HuH-7.5 (cell line): ENCODE results near the gene PDRG1.
A peak's percentile ranks its signal among the peaks of the same experiment; 100 is the strongest.

Experiments
- DNase-seq: peaks from one replicate; pipeline ENCODE4 v3.0.0; 2011; ENCODE audit warnings: low spot score

The PDRG1 gene

DNA sequence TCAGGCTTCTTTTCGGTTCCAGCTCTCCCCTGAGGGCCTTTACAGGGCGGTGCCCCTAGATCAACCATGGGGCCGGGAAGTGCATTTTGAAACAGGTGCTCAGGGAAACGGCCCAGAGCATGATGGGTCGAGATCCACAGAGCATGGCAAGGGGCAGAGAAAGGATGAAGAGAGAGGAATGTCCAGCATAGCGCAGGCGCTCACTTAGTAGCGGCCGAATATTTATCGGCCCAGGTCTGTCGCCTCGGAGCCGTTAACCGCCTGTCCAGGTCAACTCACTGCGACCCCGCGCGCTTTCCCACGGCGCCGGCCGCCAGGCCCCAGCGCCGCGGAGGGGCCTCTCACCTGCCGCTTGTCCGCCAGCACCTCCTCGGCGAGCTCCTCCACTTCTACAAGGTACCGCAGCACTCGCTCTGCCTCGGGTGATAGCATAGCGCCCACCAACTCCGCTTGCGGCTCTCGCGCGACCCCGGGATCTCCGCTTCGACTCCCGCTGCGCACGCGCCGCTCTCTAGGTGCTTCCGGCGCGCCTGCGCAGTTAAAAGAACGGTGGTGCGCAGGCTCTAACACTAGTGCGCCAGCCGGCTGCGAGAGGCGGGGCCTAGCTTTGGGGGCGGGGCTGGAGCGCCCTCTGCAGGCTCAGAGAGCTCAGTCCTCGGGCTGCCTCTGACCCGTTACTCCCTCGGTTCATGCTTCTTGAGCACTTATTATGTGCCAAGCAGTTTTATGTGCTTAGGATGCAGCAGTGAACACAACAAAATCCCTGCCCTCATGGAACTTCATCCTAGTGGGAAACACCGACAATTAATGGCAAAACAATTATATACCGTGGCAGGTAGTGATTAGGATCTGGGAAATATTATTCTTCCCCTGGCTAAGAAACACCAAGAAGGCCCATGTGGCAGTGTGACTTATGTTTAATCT, at the start of gene PDRG1:
TSS of gene PDRG1 (minus strand) at position 517 of the 924 bp plus-strand sequence. CDS start at position 432, 85 bp downstream.
- peak; percentile 93 for DNase-seq

- no peak for DNase-seq
Measured at GRCh38 chr20:31998246-31998645, 46.4 kb upstream of the PDRG1 start.

DNA sequence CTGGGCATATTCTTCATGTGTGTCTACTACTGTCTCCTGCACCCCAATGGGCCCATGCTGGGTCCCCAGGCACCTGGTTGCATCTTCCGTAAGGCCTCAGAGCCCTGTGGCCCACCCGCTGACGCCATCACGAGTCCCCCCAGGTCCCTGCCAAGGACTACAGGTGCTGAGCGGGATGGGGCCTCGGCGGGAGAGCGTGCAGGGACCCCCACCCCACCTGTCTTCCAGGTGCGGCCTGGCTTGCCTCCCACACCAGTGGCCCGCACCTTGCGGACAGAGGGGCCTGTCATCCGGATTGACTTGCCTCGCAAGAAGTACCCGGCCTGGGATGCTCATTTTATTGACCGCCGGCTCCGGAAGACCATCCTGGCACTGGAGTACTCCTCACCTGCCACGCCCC, 45.1 kb upstream of the PDRG1 start:
- DNase-seq = no peak

DNA sequence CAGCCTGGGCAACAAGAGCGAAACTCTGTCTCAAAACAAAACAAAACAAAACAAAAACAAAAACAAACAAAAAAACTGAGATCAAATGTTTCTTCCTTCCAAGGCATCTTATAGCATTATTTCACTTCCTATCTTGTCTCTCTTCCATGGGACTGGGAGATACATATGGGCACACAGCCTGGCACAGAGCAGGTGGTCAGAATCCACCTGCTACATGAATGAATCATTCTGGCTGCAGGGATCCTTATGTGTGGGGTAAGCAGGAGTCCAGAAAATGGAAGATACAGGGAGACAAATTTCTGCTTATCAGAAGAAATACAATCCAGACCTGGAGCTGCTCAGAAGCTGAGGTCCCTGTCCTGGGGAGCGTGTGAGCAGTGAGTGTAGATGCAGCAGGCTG, 40.2 kb upstream of the PDRG1 start:
- no peak for DNase-seq

DNA sequence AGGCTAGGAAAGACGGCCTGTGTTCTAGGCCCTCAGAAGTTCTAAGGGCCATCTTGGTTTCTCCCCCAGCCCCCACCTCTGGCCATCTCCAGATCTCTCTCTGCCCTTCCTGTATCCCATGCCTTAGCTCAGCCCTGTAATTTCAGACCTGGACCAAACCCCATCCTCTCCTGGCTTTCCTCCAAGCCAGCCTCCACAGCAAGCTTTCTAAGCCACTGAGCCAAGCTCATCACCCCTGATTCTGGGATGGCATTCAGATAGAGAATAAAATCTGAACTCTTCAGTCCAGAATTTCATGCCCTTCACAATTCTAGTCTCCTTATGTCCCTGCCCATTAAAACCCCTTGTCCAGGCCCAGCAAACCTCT, 39.5 kb upstream of the PDRG1 start:
- DNase-seq = no peak

DNA sequence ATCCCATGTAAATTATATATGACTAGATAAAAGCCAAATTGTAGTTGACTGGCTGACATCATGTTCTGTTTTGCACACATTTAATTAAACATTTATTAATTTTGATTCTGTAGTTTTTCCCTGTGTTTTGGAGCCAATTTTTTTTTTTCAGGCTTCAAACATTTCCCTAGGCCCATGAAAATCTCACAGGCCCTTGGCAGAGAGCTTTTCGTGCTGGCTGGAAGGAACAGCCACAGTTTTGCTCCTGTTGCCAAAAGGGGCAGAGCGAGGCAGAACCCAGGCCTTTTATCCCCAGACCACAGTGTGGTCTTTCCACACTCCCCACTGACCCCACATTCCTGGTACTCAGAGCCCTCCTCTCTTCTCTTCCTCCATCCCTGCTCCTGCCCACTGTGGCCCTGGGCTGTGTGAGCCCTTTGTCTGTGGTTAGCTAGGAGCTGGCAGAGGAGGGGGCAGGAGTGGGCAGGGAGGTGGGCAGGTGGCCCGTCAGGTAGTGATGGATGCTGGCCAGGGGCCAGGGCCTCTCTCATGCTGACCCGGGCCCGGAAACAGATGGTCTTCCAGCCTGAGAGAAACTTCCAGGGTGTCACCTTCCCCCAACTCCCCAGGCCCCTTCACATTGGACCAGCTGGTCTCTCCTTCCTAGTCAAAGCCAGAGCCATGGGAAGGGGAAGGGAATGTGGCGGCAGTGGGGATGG, 38.9 kb upstream of the PDRG1 start:
- no peak for DNase-seq

DNA sequence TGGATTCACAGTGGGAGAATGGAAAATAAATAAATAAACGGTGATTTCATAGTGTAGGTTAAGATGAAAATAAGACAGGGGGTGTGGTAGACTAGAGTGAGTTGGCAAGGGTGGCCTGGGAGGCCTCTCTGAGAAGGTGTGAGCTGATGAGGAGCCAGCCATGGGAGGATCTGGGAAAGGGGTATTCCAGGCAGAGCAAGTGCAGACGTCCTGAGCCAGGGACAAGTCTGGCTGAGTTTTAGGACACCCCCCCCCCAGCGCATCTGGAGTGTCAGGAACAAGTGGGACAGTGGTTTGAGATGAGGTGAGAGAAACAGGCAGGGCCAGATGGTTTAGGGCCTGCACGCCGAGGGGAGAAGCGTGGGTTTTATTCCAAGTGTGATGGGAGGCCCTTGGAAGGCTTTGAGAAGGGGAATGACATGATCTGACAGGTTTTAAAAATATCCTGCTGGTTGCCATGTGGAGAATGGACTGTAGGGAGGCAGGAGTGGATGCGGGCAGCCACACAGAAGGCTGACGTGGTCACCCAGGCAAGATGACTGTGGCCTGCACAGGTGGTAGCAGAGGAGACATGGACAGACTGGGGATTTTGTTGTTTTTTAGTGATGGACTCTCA, 37.3 kb upstream of the PDRG1 start:
- no peak for DNase-seq

- no peak for DNase-seq
Measured at GRCh38 chr20:31988430-31989015, 36.7 kb upstream of the PDRG1 start.

DNA sequence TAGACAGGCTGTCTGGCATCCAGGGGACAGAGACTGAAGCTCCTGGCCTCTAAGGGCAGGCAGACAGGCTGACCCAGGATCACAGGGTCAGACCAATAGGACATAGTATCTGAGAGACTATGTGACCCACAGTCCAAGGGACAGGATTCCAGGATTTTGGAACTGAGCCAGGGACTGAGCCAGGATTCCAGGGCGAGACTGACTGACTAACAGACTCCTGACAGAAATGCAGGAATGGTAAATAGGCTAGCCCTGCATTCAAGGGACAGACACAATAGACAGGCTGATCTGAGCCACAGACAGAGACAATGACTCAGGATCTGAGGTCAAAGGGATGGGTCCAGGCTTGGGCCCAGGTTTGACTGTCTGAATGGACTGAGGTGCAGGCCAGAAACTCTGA, 35.9 kb upstream of the PDRG1 start:
- no peak for DNase-seq

DNA sequence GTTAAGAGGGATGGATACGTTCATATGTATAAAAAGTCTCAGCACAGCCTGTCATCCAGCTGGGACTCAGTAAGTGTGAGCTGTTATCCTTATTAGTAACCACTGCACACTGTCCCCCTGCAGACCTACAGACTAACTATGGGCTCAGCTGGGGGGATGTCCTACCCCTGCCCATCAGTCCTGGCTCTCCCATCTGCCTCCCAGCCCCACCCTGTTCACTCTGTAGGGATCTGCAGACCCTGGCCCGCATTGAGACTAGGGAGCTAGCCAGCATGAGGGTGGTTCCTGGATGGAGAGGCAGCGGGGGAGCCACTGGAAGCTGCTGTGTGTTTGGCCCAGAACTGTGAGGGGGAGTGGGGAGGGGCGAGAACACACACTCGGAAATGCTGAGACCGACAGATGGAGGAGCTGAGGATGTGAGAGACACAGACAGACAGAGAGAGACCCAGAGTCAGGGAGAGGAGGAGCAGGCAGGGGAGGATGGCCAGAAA, 33.2 kb upstream of the PDRG1 start:
- no peak for DNase-seq

GRCh38 chr20:31981784-31982183, 29.9 kb upstream of the PDRG1 start:
- DNase-seq = no peak

- no peak for DNase-seq
Measured at GRCh38 chr20:31979713-31980426, 28.0 kb upstream of the PDRG1 start.

DNA sequence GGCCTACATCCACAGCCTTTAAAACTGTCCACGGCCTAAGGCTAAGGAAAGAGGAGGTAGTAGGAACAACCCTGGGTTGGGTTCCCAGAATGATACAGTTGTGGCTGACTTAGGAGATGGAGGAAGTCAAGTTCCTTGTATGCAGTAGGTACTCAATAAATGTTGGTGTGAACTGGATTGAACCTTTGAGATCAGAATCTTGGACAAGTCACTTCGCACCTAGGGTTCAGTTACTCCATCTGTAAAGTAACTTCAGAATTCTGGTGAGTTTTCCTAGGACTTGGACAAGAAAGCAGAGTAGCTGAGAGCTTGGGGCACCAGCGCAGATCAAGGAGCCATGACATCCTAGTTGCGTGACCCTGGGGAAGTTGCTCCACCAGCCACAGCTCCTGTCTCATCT, 25.2 kb upstream of the PDRG1 start:
- no peak for DNase-seq

- DNase-seq = no peak
Measured at GRCh38 chr20:31975874-31976273, 24.0 kb upstream of the PDRG1 start.

GRCh38 chr20:31974951-31975487, 23.2 kb upstream of the PDRG1 start:
- no peak for DNase-seq

DNA sequence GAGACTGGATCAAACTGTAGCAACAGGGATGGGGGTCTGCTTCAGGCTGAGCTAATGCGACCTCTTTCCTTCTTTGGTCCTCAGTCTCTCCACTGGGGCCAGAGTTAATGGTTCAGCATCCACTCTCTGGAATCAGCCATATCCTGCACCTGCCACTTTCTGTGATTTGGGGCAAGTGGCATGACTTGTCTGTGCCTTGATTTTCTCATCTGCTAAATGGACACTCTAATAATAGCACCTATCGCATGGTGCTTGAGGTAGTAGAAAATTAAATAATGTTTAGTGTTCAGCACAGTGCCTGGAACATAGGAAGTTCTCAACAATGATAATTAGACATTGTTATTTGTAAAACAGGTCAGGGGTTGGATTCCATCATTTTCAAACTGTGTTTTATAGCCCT, 22.4 kb upstream of the PDRG1 start:
- no peak for DNase-seq

- DNase-seq = no peak
Measured at GRCh38 chr20:31972471-31973021, 20.7 kb upstream of the PDRG1 start.

DNA sequence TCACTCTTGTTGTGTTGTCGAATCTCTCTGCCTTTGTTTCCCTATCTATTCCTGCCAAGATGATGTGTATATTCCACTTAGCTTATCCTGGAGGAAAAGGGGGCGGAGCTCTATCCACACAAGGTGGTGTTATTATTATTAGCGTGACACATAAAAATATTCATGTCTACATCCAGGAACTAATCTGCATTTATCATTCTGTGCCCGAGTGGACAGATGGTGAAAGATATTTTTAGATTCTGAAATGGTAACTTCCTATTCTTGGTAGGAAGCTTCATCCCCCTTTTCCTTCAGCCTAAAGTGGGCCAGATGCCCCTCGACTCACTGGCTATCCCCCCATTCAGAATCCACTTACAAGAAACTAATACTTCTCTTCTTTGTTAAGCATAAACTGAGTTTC, 18.1 kb upstream of the PDRG1 start:
- DNase-seq = no peak

- peak; percentile 99 for DNase-seq
Measured at GRCh38 chr20:31968291-31969126, 16.7 kb upstream of the PDRG1 start.

- DNase-seq = no peak
Measured at GRCh38 chr20:31967830-31968249, 16.0 kb upstream of the PDRG1 start, which contains the start of gene XKR7. Gene XKR7, plus strand, starts transcription at chr20:31968151. Its CDS starts 25 bp downstream, at chr20:31968176.
